Kidney (tissue), 14 donors: ENCODE results near the gene RAB28. TPM values are rescaled to one million over a fixed set of nuclear protein-coding genes. Genes with fewer than 3 reads are reported as not detected.
A peak's percentile ranks its signal among the peaks of the same experiment; 100 is the strongest.

Experiments used
- DNase-seq, 5 donors: peaks; one replicate each; pipeline ENCODE4 v3.0.0-alpha.2; 2013 to 2020
- FAIRE-seq: peaks from 2 replicates; lab custom pipeline; 2012; peaks lifted over from hg19 to GRCh38; lab: Jason Lieb, UNC
- H3K27ac ChIP-seq, 2 donors: one replicate each; pipeline ENCODE4 v1.7.0; 2013; ENCODE audit warnings: low read depth in 2 of 2, low read length in 2 of 2, inconsistent platforms in 1 of 2
- H3K27me3 ChIP-seq: one replicate; pipeline ENCODE4 v1.7.1; 2013; ENCODE audit warnings: low read length, inconsistent platforms; ENCODE audit not compliant: control insufficient read depth, insufficient read depth
- H3K36me3 ChIP-seq, 3 donors: one replicate each; pipeline versions ENCODE4 v1.7.0 to v1.7.1; 2013; ENCODE audit warnings: low read length in 3 of 3, control low read depth in 1 of 3, inconsistent platforms in 1 of 3; ENCODE audit not compliant: insufficient read depth in 3 of 3, control insufficient read depth in 2 of 3
- H3K4me1 ChIP-seq, 3 donors: one replicate each; pipeline versions ENCODE4 v1.7.0 to v1.7.1; 2013; ENCODE audit warnings: low read length in 3 of 3, inconsistent platforms in 1 of 3, low read depth in 1 of 3; ENCODE audit not compliant: control insufficient read depth in 2 of 3, insufficient read depth in 2 of 3
- H3K4me3 ChIP-seq, 3 donors: one replicate each; pipeline versions ENCODE4 v1.7.0 to v1.8.1; 2013; ENCODE audit warnings: low read length in 3 of 3, control low read depth in 1 of 3, inconsistent platforms in 1 of 3
- H3K9ac ChIP-seq, 3 donors: one replicate each; pipeline versions ENCODE4 v1.7.0 to v1.7.1; 2013; ENCODE audit warnings: low read length in 3 of 3, control low read depth in 1 of 3, inconsistent platforms in 1 of 3
- H3K9me3 ChIP-seq, 3 donors: one replicate each; pipeline versions ENCODE4 v1.7.0 to v1.7.1; 2013; ENCODE audit warnings: low read length in 3 of 3, control low read depth in 1 of 3, inconsistent platforms in 1 of 3; ENCODE audit not compliant: control insufficient read depth in 2 of 3, insufficient read depth in 1 of 3
- intact Hi-C: fragments of 100-400 bp; cut with DNase I; formaldehyde crosslinking; loops from one replicate; pipeline ENCODE4 v1.11.1; 2022
- polyA plus RNA-seq: library from polyadenylated mRNA; stranded (reverse); fragments of 350-450 nt; fragmentation: Illumina TruSeq; extraction: RNeasy Lipid Tissue Mini Kit (QIAGEN cat#74804); gene quantifications from one replicate; pipeline ENCODE4 v1.2.3, GENCODE V29; 2014; ENCODE audit warnings: low read depth, low replicate concordance; ENCODE audit not compliant: insufficient read depth
- total RNA-seq: library from RNA; stranded (reverse); fragmentation: NEBNext Ultra II Directional; extraction: Animal tissue kit (Norgen Biotek cat#: 25700); gene quantifications from one replicate; pipeline ENCODE4 v1.2.1, GENCODE V29; 2021
- TF ChIP-seq, protein P1 (sequence below): IDR thresholded peaks from 3 replicates; pipeline ENCODE4 v1.5.1; 2012; ENCODE audit warnings: mild to moderate bottlenecking, moderate library complexity, borderline replicate concordance; ENCODE audit not compliant: insufficient read depth; ENCODE audit errors: extremely low read depth
- donor health status: control.
- donor health status: control.
- donor health status: control.
- donor health status: control.
- donor health status: control.
- donor health status: DM: yes; HTN: yes; CAD: no.
- donor health status: Normal renal cell carcinoma (clear cell type).

The RAB28 gene
- total and polyA plus RNA-seq, 2 donors from 2014 or later, result 16.2 to 19.1 TPM

GRCh38 chr4:13529128-13529919 lies 45.2 kb upstream of the RAB28 start:
- DNase-seq (peak in 3 of 5 donors; percentile 10 to 66 (median 35)), FAIRE-seq (no peak)
- intact Hi-C loops, result no loop called here
- no peaks in the 10 kb centered on the region for H3K36me3 ChIP-seq
- H3K9ac ChIP-seq, result no peak overlapping the region
- no peak overlapping the region for H3K27ac ChIP-seq
- peaks cover 0 to 5% (median 3%) of the 10 kb centered on the region in 3 donors for H3K9me3 ChIP-seq
- no peak overlapping the region for H3K4me3 ChIP-seq
- peaks cover 87% of the 10 kb centered on the region for H3K27me3 ChIP-seq
- H3K4me1 ChIP-seq, result peaks cover 0 to 4% (median 0%) of the 10 kb centered on the region in 3 donors
- TF ChIP-seq, protein P1, sequence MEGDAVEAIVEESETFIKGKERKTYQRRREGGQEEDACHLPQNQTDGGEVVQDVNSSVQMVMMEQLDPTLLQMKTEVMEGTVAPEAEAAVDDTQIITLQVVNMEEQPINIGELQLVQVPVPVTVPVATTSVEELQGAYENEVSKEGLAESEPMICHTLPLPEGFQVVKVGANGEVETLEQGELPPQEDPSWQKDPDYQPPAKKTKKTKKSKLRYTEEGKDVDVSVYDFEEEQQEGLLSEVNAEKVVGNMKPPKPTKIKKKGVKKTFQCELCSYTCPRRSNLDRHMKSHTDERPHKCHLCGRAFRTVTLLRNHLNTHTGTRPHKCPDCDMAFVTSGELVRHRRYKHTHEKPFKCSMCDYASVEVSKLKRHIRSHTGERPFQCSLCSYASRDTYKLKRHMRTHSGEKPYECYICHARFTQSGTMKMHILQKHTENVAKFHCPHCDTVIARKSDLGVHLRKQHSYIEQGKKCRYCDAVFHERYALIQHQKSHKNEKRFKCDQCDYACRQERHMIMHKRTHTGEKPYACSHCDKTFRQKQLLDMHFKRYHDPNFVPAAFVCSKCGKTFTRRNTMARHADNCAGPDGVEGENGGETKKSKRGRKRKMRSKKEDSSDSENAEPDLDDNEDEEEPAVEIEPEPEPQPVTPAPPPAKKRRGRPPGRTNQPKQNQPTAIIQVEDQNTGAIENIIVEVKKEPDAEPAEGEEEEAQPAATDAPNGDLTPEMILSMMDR, result no peak

DNA sequence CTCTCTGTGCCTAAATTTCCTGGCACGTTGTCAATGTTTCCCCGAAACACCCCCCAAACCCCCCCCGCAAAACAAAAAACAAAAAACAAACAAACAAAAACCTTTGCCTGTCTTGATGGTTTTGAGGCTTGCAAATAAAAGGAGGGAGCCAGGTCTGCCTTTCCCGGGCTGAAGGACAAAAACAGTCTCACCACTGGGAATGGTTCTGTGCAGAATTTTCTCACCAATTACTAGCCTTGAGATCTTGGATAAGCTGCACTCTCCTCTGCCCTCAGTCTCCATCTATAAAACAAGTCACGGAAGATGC lies 44.6 kb upstream of the RAB28 start:
- peaks cover 86% of the 10 kb centered on the region for H3K27me3 ChIP-seq
- H3K27ac ChIP-seq, result no peak overlapping the region
- no peaks in the 10 kb centered on the region for H3K36me3 ChIP-seq
- intact Hi-C loops, result no loop called here
- H3K9ac ChIP-seq, result no peak overlapping the region
- H3K4me1 ChIP-seq, result peaks cover 0 to 4% (median 0%) of the 10 kb centered on the region in 3 donors
- H3K4me3 ChIP-seq, result no peak overlapping the region
- H3K9me3 ChIP-seq, result peaks cover 0 to 10% (median 7%) of the 10 kb centered on the region in 3 donors
- TF ChIP-seq, protein P1, result no peak
- FAIRE-seq (no peak), DNase-seq (peak in 1 of 5 donors; percentile 4)

DNA sequence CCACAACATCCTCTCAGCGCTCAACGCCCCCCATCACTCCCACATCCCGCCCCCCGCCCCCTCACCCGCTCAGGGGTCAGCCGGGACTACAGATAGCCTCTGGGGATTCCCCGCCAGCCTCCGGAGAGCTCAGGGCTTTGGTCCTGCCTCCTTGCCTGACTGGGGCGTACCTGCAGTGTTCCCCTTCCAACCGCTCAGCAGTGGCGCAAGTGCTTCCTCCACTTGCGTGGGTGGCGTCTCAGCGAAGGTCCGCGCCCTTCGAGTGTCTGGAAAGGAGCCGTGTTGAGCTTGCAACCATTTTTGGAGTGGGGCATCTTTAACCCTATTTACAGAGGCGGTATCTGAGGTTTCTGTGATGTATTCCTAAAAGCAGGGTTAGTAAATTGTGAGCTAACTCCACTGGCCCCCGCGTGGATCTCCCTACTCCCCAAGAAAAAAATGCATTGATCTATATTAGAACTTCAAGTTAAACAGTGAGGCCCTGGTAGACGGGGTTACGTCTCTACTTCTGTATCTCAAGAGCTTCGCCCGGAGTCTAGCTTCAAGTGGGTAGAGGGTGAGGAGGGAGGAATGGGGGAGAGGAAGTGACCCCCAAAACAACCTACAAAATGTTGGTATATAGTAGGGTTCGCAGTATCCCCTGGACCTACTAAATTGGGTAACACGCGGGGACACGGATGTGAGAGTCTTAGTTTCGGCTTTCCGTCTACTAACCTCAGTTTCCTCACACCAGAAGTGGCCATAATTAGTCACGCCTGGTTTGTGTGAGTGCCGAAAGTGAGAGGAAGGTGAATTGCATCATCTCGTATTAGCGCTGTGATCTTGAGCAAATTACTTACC lies 44.1 kb upstream of the RAB28 start:
- no peak overlapping the region for H3K9ac ChIP-seq
- peaks cover 0 to 4% (median 0%) of the 10 kb centered on the region in 3 donors for H3K4me1 ChIP-seq
- intact Hi-C loops, result no loop called here
- no peaks in the 10 kb centered on the region for H3K36me3 ChIP-seq
- no peak overlapping the region for H3K4me3 ChIP-seq
- no peak overlapping the region for H3K27ac ChIP-seq
- TF ChIP-seq, protein P1, result no peak
- no peak for FAIRE-seq
- peaks cover 82% of the 10 kb centered on the region for H3K27me3 ChIP-seq
- DNase-seq, result peak in 3 of 5 donors; percentile 4 to 40 (median 10)
- H3K9me3 ChIP-seq, result peaks cover 0 to 11% (median 7%) of the 10 kb centered on the region in 3 donors
